Nephron (organoid): ENCODE results near the gene HDLBP.

Source experiments
- H3K27ac Mint-ChIP-seq, 3 experiments: 2 replicates each; pipeline ENCODE4 v1.8.0; 2020; ENCODE audit warnings: mixed read lengths in 3 of 3, mild to moderate bottlenecking in 2 of 3, moderate library complexity in 1 of 3
- H3K27me3 Mint-ChIP-seq: 2 replicates; pipeline ENCODE4 v1.8.0; 2021; ENCODE audit warnings: low read depth, mild to moderate bottlenecking, moderate library complexity, mixed read lengths
- H3K36me3 Mint-ChIP-seq: 2 replicates; pipeline ENCODE4 v1.8.0; 2020; ENCODE audit warnings: low read depth, mixed read lengths
- H3K4me1 Mint-ChIP-seq: 2 replicates; pipeline ENCODE4 v1.8.0; 2020; ENCODE audit warnings: mixed read lengths
- H3K4me3 Mint-ChIP-seq, 3 experiments: 2 replicates each; pipeline ENCODE4 v1.8.0; 2020; ENCODE audit warnings: mild to moderate bottlenecking in 3 of 3, mixed read lengths in 3 of 3, moderate library complexity in 2 of 3
- H3K9me3 Mint-ChIP-seq: 2 replicates; pipeline ENCODE4 v1.8.0; 2020; ENCODE audit warnings: mixed read lengths
- CTCF ChIP-seq, 3 experiments: fragments of 200-600 bp; sonication (generic); IDR thresholded peaks; one replicate each; pipeline ENCODE4 v1.5.0; 2021; ENCODE audit warnings: antibody characterized with exemption in 3 of 3; ENCODE audit not compliant: unreplicated experiment in 3 of 3

HDLBP gene

GRCh38 chr2:241267249-241268067 is 48.0 kb downstream of the HDLBP start:
- no peaks in the 10 kb centered on the region for H3K9me3 Mint-ChIP-seq
- no peak for TF ChIP-seq CTCF (IDR thresholded peaks at IDR 0.05; ENCODE audit: unreplicated experiment in 3 of 3)
- H3K36me3 Mint-ChIP-seq = peaks cover 54% of the 10 kb centered on the region
- no peaks in the 10 kb centered on the region for H3K27me3 Mint-ChIP-seq
- H3K4me3 Mint-ChIP-seq = peak overlapping the region in 1 of 3 experiments; percentile 37
- H3K27ac Mint-ChIP-seq = no peak overlapping the region
- peaks cover 39% of the 10 kb centered on the region for H3K4me1 Mint-ChIP-seq

- Mint-ChIP-seq H3K27me3 (no peaks in the 10 kb centered on the region), H3K4me1 (peaks cover 26% of the 10 kb centered on the region), H3K9me3 (no peaks in the 10 kb centered on the region), H3K36me3 (peaks cover 72% of the 10 kb centered on the region), H3K4me3 (no peak overlapping the region), H3K27ac (no peak overlapping the region)
- no peak for TF ChIP-seq CTCF (IDR thresholded peaks at IDR 0.05; ENCODE audit: unreplicated experiment in 3 of 3)
These were observed 50.0 kb downstream of the HDLBP start for GRCh38 chr2:241265506-241265905.

GRCh38 chr2:241263061-241263460 is 52.4 kb downstream of the HDLBP start:
- Mint-ChIP-seq H3K27ac (no peak overlapping the region), H3K9me3 (no peaks in the 10 kb centered on the region), H3K4me3 (no peak overlapping the region), H3K4me1 (peaks cover 4% of the 10 kb centered on the region), H3K36me3 (peaks cover 77% of the 10 kb centered on the region), H3K27me3 (no peaks in the 10 kb centered on the region)
- TF ChIP-seq CTCF (IDR thresholded peaks at IDR 0.05; ENCODE audit: unreplicated experiment in 3 of 3) = no peak

- H3K9me3 Mint-ChIP-seq = no peaks in the 10 kb centered on the region
- H3K4me1 Mint-ChIP-seq = no peaks in the 10 kb centered on the region
- H3K4me3 Mint-ChIP-seq = no peak overlapping the region
- peaks cover 75% of the 10 kb centered on the region for H3K36me3 Mint-ChIP-seq
- H3K27ac Mint-ChIP-seq = no peak overlapping the region
- no peaks in the 10 kb centered on the region for H3K27me3 Mint-ChIP-seq
- TF ChIP-seq CTCF (IDR thresholded peaks at IDR 0.05; ENCODE audit: unreplicated experiment in 3 of 3) = no peak
These were observed 53.8 kb downstream of the HDLBP start for GRCh38 chr2:241261628-241262027.

GRCh38 chr2:241260911-241261310 is 54.6 kb downstream of the HDLBP start:
- Mint-ChIP-seq H3K36me3 (peaks cover 75% of the 10 kb centered on the region), H3K27me3 (no peaks in the 10 kb centered on the region), H3K27ac (no peak overlapping the region), H3K4me1 (no peaks in the 10 kb centered on the region), H3K9me3 (no peaks in the 10 kb centered on the region), H3K4me3 (no peak overlapping the region)
- no peak for TF ChIP-seq CTCF (IDR thresholded peaks at IDR 0.05; ENCODE audit: unreplicated experiment in 3 of 3)
